H1 (cell line): ENCODE measurements around the gene DENND1A. TPM values are rescaled to one million over a fixed set of nuclear protein-coding genes. Genes with fewer than 3 reads are reported as not detected.

ENCODE experiments used
- CTCF ChIA-PET: fragments of 300-600 bp; sonication (Branson Sonifier 250); formaldehyde crosslinking; loops from one replicate; lab custom pipeline; 2021; ENCODE audit not compliant: partially characterized antibody; lab: Charles Lee
- POLR2A ChIA-PET: fragments of 300-600 bp; sonication (Branson Sonifier 250); formaldehyde crosslinking; loops from one replicate; lab custom pipeline; 2021; ENCODE audit warnings: inconsistent platforms; ENCODE audit not compliant: partially characterized antibody; lab: Charles Lee
- DNase-seq, 2 experiments: peaks; one replicate each; pipeline versions ENCODE4 v3.0.0 to v3.0.0-alpha.2; 2010 to 2022; ENCODE audit warnings: low spot score in 2 of 2, low read depth in 1 of 2, mixed read lengths in 1 of 2
- FAIRE-seq: peaks from 2 replicates; lab custom pipeline; 2011; peaks lifted over from hg19 to GRCh38; lab: Jason Lieb, UNC
- H2AFZ ChIP-seq: 2 replicates; pipeline ENCODE4 v1.8.1; 2012; ENCODE audit warnings: low read length, inconsistent platforms
- H2AK5ac ChIP-seq: 2 replicates; pipeline ENCODE4 v1.6.1; 2013; ENCODE audit warnings: low read depth, low read length
- H2BK120ac ChIP-seq: replicated peaks from 2 replicates; pipeline ENCODE3; 2013; ENCODE audit warnings: low read depth, low read length, inconsistent platforms
- H2BK12ac ChIP-seq: 2 replicates; pipeline ENCODE4 v1.6.1; 2013; ENCODE audit warnings: low read depth, low read length
- H2BK15ac ChIP-seq: 2 replicates; pipeline ENCODE4 v1.6.1; 2013; ENCODE audit warnings: low read length
- H2BK20ac ChIP-seq: 2 replicates; pipeline ENCODE4 v1.6.1; 2013; ENCODE audit warnings: low read length
- H2BK5ac ChIP-seq: 2 replicates; pipeline ENCODE4 v1.6.1; 2013; ENCODE audit warnings: low read depth, low read length
- H3K14ac ChIP-seq: 2 replicates; pipeline ENCODE4 v1.6.1; 2013; ENCODE audit warnings: inconsistent platforms; ENCODE audit not compliant: insufficient read length
- H3K18ac ChIP-seq: 2 replicates; pipeline ENCODE4 v1.6.1; 2013; ENCODE audit warnings: low read length; ENCODE audit errors: extremely low read depth
- H3K23ac ChIP-seq: 2 replicates; pipeline ENCODE4 v1.6.1; 2013; ENCODE audit warnings: inconsistent platforms; ENCODE audit not compliant: insufficient read length
- H3K23me2 ChIP-seq: 2 replicates; pipeline ENCODE4 v1.6.1; 2013; ENCODE audit warnings: low read depth, low read length
- H3K27ac ChIP-seq: 2 replicates; pipeline ENCODE4 v1.6.1; 2011; ENCODE audit warnings: low read depth, low read length, inconsistent platforms
- H3K27me3 ChIP-seq, 4 experiments: replicated peaks in 1 of 4; 1 replicate in 1 of 4; 2 replicates in 3 of 4; pipeline versions ENCODE4 v1.6.1 to v1.8.1; 2011 to 2013; ENCODE audit warnings: low read length in 3 of 4, mild to moderate bottlenecking in 3 of 4, inconsistent platforms in 2 of 4, mixed read lengths in 2 of 4, moderate library complexity in 1 of 4; ENCODE audit not compliant: control insufficient read depth in 3 of 4, insufficient read depth in 3 of 4; ENCODE audit errors: extremely low read depth in 1 of 4
- H3K36me3 ChIP-seq, 4 experiments: 2 replicates each; pipeline versions ENCODE4 v1.6.1 to v1.8.1; 2011 to 2013; ENCODE audit warnings: mild to moderate bottlenecking in 4 of 4, low read length in 3 of 4, moderate library complexity in 2 of 4, control low read depth in 1 of 4, inconsistent platforms in 1 of 4; ENCODE audit not compliant: insufficient read depth in 4 of 4, control insufficient read depth in 2 of 4
- H3K4ac ChIP-seq: replicated peaks from 2 replicates; pipeline ENCODE3; 2013; ENCODE audit warnings: low read length, low read depth, mixed read lengths, inconsistent platforms; ENCODE audit not compliant: insufficient read length
- H3K4me1 ChIP-seq, 4 experiments: replicated peaks in 1 of 4; 1 replicate in 1 of 4; 2 replicates in 3 of 4; pipeline versions ENCODE4 v1.6.1 to v1.8.1; 2011 to 2013; ENCODE audit warnings: low read length in 3 of 4, inconsistent platforms in 2 of 4, mixed read lengths in 1 of 4; ENCODE audit not compliant: insufficient read depth in 4 of 4, control insufficient read depth in 3 of 4
- H3K4me2 ChIP-seq, 2 experiments: 2 replicates each; pipeline versions ENCODE4 v1.6.1 to v1.8.1; 2011 to 2013; ENCODE audit warnings: low read depth in 2 of 2, low read length in 2 of 2, control low read depth in 1 of 2, inconsistent platforms in 1 of 2, mild to moderate bottlenecking in 1 of 2; ENCODE audit not compliant: insufficient read depth in 1 of 2
- H3K4me3 ChIP-seq, 4 experiments: fragments of 200-600, 300-600 bp in 1 of 4; sonication (generic), shearing (Covaris generic), sonication (Bioruptor Twin) in 1 of 4; 2 replicates each; pipeline versions ENCODE4 v1.5.1 to v1.8.1; 2011 to 2016; ENCODE audit warnings: low read length in 4 of 4, low read depth in 3 of 4, control low read depth in 2 of 4, inconsistent platforms in 2 of 4, mild to moderate bottlenecking in 2 of 4, mixed read lengths in 1 of 4, moderate library complexity in 1 of 4; ENCODE audit not compliant: insufficient read depth in 2 of 4; ENCODE audit errors: extremely low read depth in 1 of 4
- H3K56ac ChIP-seq: replicated peaks from 2 replicates; pipeline ENCODE3; 2013; ENCODE audit warnings: low read depth, mild to moderate bottlenecking, mixed read lengths, low read length, inconsistent platforms; ENCODE audit not compliant: insufficient read length
- H3K79me1 ChIP-seq: 2 replicates; pipeline ENCODE4 v1.6.1; 2013; ENCODE audit warnings: low read depth, low read length, control low read depth
- H3K79me2 ChIP-seq, 2 experiments: 2 replicates each; pipeline versions ENCODE4 v1.6.1 to v1.8.1; 2012 to 2013; ENCODE audit warnings: low read length in 2 of 2, mild to moderate bottlenecking in 2 of 2, inconsistent platforms in 1 of 2; ENCODE audit not compliant: insufficient read depth in 2 of 2, control insufficient read depth in 1 of 2
- H3K9ac ChIP-seq, 4 experiments: replicated peaks in 1 of 4; 1 replicate in 1 of 4; 2 replicates in 3 of 4; pipeline versions ENCODE4 v1.6.1 to v1.8.1; 2011 to 2013; ENCODE audit warnings: low read depth in 3 of 4, low read length in 3 of 4, control low read depth in 2 of 4, mild to moderate bottlenecking in 2 of 4, moderate library complexity in 2 of 4, inconsistent platforms in 1 of 4; ENCODE audit errors: extremely low read depth in 1 of 4
- H3K9me3 ChIP-seq, 2 experiments: 2 replicates each; pipeline versions ENCODE4 v1.6.1 to v1.8.1; 2012 to 2013; ENCODE audit warnings: mild to moderate bottlenecking in 2 of 2, moderate library complexity in 2 of 2, control low read depth in 1 of 2, inconsistent platforms in 1 of 2, low read depth in 1 of 2, low read length in 1 of 2, mixed read lengths in 1 of 2; ENCODE audit not compliant: insufficient read depth in 2 of 2
- H4K20me1 ChIP-seq, 2 experiments: replicated peaks in 1 of 2; 2 replicates each; pipeline versions ENCODE3 to v1.8.1; 2011 to 2013; ENCODE audit warnings: inconsistent platforms in 2 of 2, low read length in 2 of 2, mild to moderate bottlenecking in 1 of 2; ENCODE audit not compliant: insufficient read depth in 2 of 2, control insufficient read depth in 1 of 2
- H4K5ac ChIP-seq: 2 replicates; pipeline ENCODE4 v1.6.1; 2013; ENCODE audit warnings: low read length, low read depth, mixed read lengths, inconsistent platforms; ENCODE audit not compliant: insufficient read length
- H4K8ac ChIP-seq: 2 replicates; pipeline ENCODE4 v1.8.0; 2013; ENCODE audit warnings: mild to moderate bottlenecking, moderate library complexity, low read length, inconsistent platforms; ENCODE audit not compliant: insufficient read depth; ENCODE audit errors: extremely low read depth
- H4K91ac ChIP-seq: replicated peaks from 2 replicates; pipeline ENCODE3; 2013; ENCODE audit warnings: low read length, mixed read lengths, inconsistent platforms; ENCODE audit not compliant: insufficient read length
- ATF2 ChIP-seq: IDR thresholded peaks from 2 replicates; pipeline ENCODE4 v1.6.1; 2012; ENCODE audit warnings: low read length, inconsistent platforms
- BACH1 ChIP-seq: IDR thresholded peaks from 2 replicates; pipeline ENCODE4 v1.6.1; 2012; ENCODE audit warnings: low read length, improper control_type of control experiment
- BCL11A ChIP-seq, 2 experiments: IDR thresholded peaks; one replicate each; pipeline ENCODE4 v1.6.1; 2011; ENCODE audit warnings: low read depth in 2 of 2, low read length in 2 of 2, mild to moderate bottlenecking in 2 of 2
- CBX5 ChIP-seq: fragments of 300-800, 300-1000 bp; sonication (generic); IDR thresholded peaks from 2 replicates; pipeline ENCODE4 v1.7.1; 2016; ENCODE audit warnings: antibody characterized with exemption, low read length, low read depth
- EP300 ChIP-seq, 2 experiments: IDR thresholded peaks; 1 replicate in 1 of 2; 2 replicates in 1 of 2; pipeline ENCODE4 v1.6.1; 2011 to 2012; ENCODE audit warnings: low read depth in 2 of 2, low read length in 2 of 2, mild to moderate bottlenecking in 2 of 2, borderline replicate concordance in 1 of 2, inconsistent platforms in 1 of 2, moderate library complexity in 1 of 2
- GTF2F1 ChIP-seq: IDR thresholded peaks from 2 replicates; pipeline ENCODE4 v1.6.1; 2012; ENCODE audit warnings: low read depth, low read length, improper control_type of control experiment, borderline replicate concordance
- JUND ChIP-seq: IDR thresholded peaks from 2 replicates; pipeline ENCODE4 v1.6.1; 2011; ENCODE audit warnings: mild to moderate bottlenecking, improper control_type of control experiment, low read length
- POLR2A ChIP-seq, 2 experiments: IDR thresholded peaks; 1 replicate in 1 of 2; 2 replicates in 1 of 2; pipeline ENCODE4 v1.6.1; 2011; ENCODE audit warnings: low read depth in 2 of 2, low read length in 2 of 2, mild to moderate bottlenecking in 2 of 2; ENCODE audit errors: control extremely low read depth in 1 of 2
- SP1 ChIP-seq: IDR thresholded peaks from 2 replicates; pipeline ENCODE4 v1.6.1; 2011; ENCODE audit warnings: low read depth, low read length
- TBP ChIP-seq: IDR thresholded peaks from 2 replicates; pipeline ENCODE4 v1.6.1; 2011; ENCODE audit warnings: low read depth, low read length, improper control_type of control experiment
- USF2 ChIP-seq: IDR thresholded peaks from 2 replicates; pipeline ENCODE4 v1.6.1; 2011; ENCODE audit warnings: low read length, improper control_type of control experiment
- WGBS, 2 experiments: shearing (Covaris generic) in 1 of 2; methylation state at CpG; one replicate each; pipeline versions ENCODE4 v1.1.6 to v1.1.7; 2013 to 2015; ENCODE audit warnings: low lambda C conversion rate in 2 of 2, mixed read lengths in 2 of 2, inconsistent platforms in 1 of 2, low coverage in 1 of 2, missing lambda C conversion rate in 1 of 2; ENCODE audit not compliant: insufficient replicate concordance in 2 of 2, insufficient coverage in 1 of 2, insufficient read length in 1 of 2; ENCODE audit errors: extremely low coverage in 1 of 2, missing lambda C conversion rate in 1 of 2; 5-methylcytosine and 5-hydroxymethylcytosine counted together
- polyA plus RNA-seq, 7 experiments: library from polyadenylated mRNA; depleted of rRNA in 3 of 7; stranded (reverse) in 5 of 7; unstranded in 2 of 7; fragments of >200 nt in 5 of 7; fragments of 200-250 nt in 2 of 7; gene quantifications; 1 replicate in 5 of 7; 2 replicates in 1 of 7; 4 replicates in 1 of 7; pipeline versions ENCODE4 v1.2.1 to v1.2.3, GENCODE V29; 2011 to 2013; ENCODE audit warnings: missing spikeins in 2 of 7, mixed read lengths in 2 of 7
- total RNA-seq: library from RNA; stranded (reverse); fragmentation: NEBNext Ultra II Directional; extraction: Animal tissue kit (Norgen Biotek cat#: 25700); gene quantifications from 2 replicates; pipeline ENCODE4 v1.2.1, GENCODE V29; 2021

Gene DENND1A
- total and polyA plus RNA-seq, 2 of the 8 experiments (the other 6 are each of a cell fraction or from before 2014, with no cell fraction given), result 24.1 to 26.4 TPM

- no peaks in the 10 kb centered on the region for H4K20me1 ChIP-seq
- H3K79me2 ChIP-seq, result no peaks in the 10 kb centered on the region; a peak in 1 of 4 replicates
- H3K27ac ChIP-seq, result no peak overlapping the region
- no peak overlapping the region for H3K18ac ChIP-seq
- no peak overlapping the region for H3K14ac ChIP-seq
- H2BK120ac ChIP-seq, result no peak overlapping the region
- H3K23ac ChIP-seq, result no peak overlapping the region
- H3K9me3 ChIP-seq, result 0 out of 4 replicates have a peak, but pooled peaks cover 0 to 1% of the 10 kb centered on the region in 2 experiments
- H3K56ac ChIP-seq, result no peak overlapping the region
- no peak overlapping the region for H3K4me3 ChIP-seq
- H4K91ac ChIP-seq, result no peak overlapping the region
- H2BK20ac ChIP-seq, result no peak overlapping the region
- H3K36me3 ChIP-seq, result no peaks in the 10 kb centered on the region
- no peak overlapping the region for H3K4me2 ChIP-seq
- no peak overlapping the region for H2BK12ac ChIP-seq
- no peaks in the 10 kb centered on the region; the same call in 1 of the 2 replicates for H3K79me1 ChIP-seq
- H3K23me2 ChIP-seq, result no peaks in the 10 kb centered on the region; the same call in 1 of the 2 replicates
- POLR2A ChIA-PET, result no interaction called here
- H2BK5ac ChIP-seq, result no peak overlapping the region
- CTCF ChIA-PET, result interaction anchor here (0.8 to 1.3 kb wide), 2 partner anchors 12 to 261 kb away, joined by 3 to 4 read pairs; no protein-coding TSS in a partner anchor
- H3K9ac ChIP-seq, result no peak overlapping the region
- no peaks in the 10 kb centered on the region for H3K27me3 ChIP-seq
- no peak overlapping the region for H4K8ac ChIP-seq
- FAIRE-seq (no peak), DNase-seq (no peak)
- H2AFZ ChIP-seq, result no peak overlapping the region
- WGBS, 2 experiments, result 82% methylated on average over 5 of the region's 5 CpGs; no CpG with 5 or more reads in 1 of the 2 experiments
- H3K4ac ChIP-seq, result no peak overlapping the region
- H2AK5ac ChIP-seq, result no peak overlapping the region
- no peak overlapping the region for H2BK15ac ChIP-seq
- no peak overlapping the region for H4K5ac ChIP-seq
- no peaks in the 10 kb centered on the region for H3K4me1 ChIP-seq
- TF ChIP-seq GTF2F1 (no peak), SP1 (no peak), POLR2A (IDR thresholded peaks at IDR 0.05; ENCODE audit: control extremely low read depth in 1 of 2, low read depth in 2 of 2, low read length in 2 of 2) (no peak), ATF2 (no peak), CBX5 (no peak), USF2 (no peak), BCL11A (IDR thresholded peaks at IDR 0.05; ENCODE audit: low read depth in 2 of 2, low read length in 2 of 2) (no peak), JUND (no peak), EP300 (IDR thresholded peaks at IDR 0.05; ENCODE audit: borderline replicate concordance in 1 of 2, low read depth in 2 of 2, low read length in 2 of 2) (no peak), TBP (no peak), BACH1 (no peak)
These were observed 251.0 kb downstream of the DENND1A start for GRCh38 chr9:123678878-123679329.
